Nephron (organoid): ENCODE results near the gene ADD1.

Experiments
- H3K27ac Mint-ChIP-seq, 3 experiments: 2 replicates each; pipeline ENCODE4 v1.8.0; 2020; ENCODE audit warnings: mixed read lengths in 3 of 3, mild to moderate bottlenecking in 2 of 3, moderate library complexity in 1 of 3
- H3K27me3 Mint-ChIP-seq: 2 replicates; pipeline ENCODE4 v1.8.0; 2021; ENCODE audit warnings: low read depth, mild to moderate bottlenecking, moderate library complexity, mixed read lengths
- H3K36me3 Mint-ChIP-seq: 2 replicates; pipeline ENCODE4 v1.8.0; 2020; ENCODE audit warnings: low read depth, mixed read lengths
- H3K4me1 Mint-ChIP-seq: 2 replicates; pipeline ENCODE4 v1.8.0; 2020; ENCODE audit warnings: mixed read lengths
- H3K4me3 Mint-ChIP-seq, 3 experiments: 2 replicates each; pipeline ENCODE4 v1.8.0; 2020; ENCODE audit warnings: mild to moderate bottlenecking in 3 of 3, mixed read lengths in 3 of 3, moderate library complexity in 2 of 3
- H3K9me3 Mint-ChIP-seq: 2 replicates; pipeline ENCODE4 v1.8.0; 2020; ENCODE audit warnings: mixed read lengths
- TF ChIP-seq, protein P1 (sequence below), 3 experiments: fragments of 200-600 bp; sonication (generic); IDR thresholded peaks; one replicate each; pipeline ENCODE4 v1.5.0; 2021; ENCODE audit warnings: antibody characterized with exemption in 3 of 3; ENCODE audit not compliant: unreplicated experiment in 3 of 3

ADD1 gene

DNA sequence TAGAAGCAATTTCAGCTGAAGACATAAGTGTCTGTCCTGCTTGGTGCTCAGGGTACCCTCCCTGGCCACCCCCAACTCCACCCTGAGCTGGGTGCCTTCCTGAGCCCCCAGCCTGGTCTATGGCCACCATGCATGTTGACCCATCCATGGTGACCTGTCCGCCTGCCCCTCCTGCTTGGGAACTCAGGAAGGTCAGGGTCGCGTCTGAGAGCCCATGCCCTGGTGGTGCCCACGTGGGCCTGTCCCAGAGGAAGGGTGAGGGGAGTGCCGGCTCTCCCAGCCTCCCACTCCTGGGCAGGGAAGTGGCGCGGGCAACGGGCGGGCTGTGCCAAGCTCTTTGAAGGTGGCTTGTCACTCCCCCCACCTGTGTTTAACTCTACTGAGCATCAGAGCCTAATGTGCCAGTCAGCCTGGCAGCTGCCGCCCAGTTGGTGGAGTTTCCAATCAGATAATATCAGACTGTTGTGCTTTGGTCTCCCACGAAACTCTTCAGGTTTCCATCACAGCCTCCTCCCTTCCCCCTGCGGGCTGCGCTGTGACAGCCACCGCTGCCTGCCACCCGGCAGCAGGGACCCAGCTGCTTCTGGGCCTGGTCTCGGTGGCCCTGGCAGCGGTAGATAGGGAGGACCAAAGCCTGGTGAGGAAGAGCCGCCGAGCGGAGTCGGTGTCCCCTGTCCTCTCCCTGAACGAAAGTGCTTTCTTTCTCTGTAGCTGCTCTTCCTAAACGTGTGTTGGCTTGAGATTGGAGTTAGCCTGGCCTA is 45.9 kb upstream of the ADD1 start:
- H3K4me3 Mint-ChIP-seq: peak overlapping the region in 2 of 3 experiments; percentile 67 to 71
- H3K4me1 Mint-ChIP-seq: peaks cover 41% of the 10 kb centered on the region
- H3K9me3 Mint-ChIP-seq: no peaks in the 10 kb centered on the region
- H3K36me3 Mint-ChIP-seq: no peaks in the 10 kb centered on the region
- TF ChIP-seq, protein P1, sequence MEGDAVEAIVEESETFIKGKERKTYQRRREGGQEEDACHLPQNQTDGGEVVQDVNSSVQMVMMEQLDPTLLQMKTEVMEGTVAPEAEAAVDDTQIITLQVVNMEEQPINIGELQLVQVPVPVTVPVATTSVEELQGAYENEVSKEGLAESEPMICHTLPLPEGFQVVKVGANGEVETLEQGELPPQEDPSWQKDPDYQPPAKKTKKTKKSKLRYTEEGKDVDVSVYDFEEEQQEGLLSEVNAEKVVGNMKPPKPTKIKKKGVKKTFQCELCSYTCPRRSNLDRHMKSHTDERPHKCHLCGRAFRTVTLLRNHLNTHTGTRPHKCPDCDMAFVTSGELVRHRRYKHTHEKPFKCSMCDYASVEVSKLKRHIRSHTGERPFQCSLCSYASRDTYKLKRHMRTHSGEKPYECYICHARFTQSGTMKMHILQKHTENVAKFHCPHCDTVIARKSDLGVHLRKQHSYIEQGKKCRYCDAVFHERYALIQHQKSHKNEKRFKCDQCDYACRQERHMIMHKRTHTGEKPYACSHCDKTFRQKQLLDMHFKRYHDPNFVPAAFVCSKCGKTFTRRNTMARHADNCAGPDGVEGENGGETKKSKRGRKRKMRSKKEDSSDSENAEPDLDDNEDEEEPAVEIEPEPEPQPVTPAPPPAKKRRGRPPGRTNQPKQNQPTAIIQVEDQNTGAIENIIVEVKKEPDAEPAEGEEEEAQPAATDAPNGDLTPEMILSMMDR (IDR thresholded peaks at IDR 0.05; ENCODE audit: unreplicated experiment in 3 of 3): no peak
- H3K27me3 Mint-ChIP-seq: peaks cover 3% of the 10 kb centered on the region
- peak overlapping the region; percentile 85 to 98 (median 97) for H3K27ac Mint-ChIP-seq

DNA sequence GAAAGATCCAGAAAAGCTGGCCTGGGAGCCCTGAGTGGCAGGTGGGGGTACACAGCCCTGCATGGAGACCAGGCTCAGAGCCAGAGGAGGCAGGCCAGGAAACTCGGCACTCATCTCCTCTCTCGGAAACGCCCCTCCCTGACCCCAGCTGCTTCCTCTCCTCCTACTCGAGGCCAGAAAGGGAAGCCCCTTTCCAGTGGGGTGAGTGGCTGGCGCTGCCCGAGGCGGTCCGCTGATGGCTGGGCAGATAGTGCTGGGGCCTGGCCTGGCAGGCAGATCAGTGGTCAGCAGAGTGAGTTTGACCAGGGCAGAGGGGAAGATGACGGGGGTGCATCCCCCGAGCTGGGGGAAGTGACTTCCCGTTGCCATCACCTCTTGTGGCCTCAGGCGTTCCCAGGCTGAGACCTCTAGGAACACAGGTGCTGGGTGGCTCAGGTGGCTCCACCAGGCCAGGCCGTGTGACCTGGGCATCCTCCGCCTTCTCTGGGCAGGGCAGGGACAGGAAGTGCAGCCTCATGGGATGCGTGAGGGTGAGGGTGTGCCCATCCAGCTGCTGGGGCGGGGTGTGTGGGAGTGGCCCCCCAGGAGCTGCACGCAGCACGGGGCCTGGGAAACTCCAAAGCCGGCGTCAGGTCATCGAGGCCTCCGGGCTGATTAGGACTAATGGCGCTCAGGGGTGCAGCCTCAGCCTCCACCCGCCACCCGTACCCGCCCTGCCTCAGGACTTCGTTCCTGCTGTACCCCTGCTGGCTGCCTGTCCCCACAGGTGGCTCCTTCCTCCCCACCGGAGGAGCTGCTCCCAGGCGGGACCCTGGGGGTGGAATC is 45.0 kb upstream of the ADD1 start:
- TF ChIP-seq, protein P1 (IDR thresholded peaks at IDR 0.05; ENCODE audit: unreplicated experiment in 3 of 3): no peak
- H3K9me3 Mint-ChIP-seq: no peaks in the 10 kb centered on the region
- no peaks in the 10 kb centered on the region for H3K36me3 Mint-ChIP-seq
- peaks cover 41% of the 10 kb centered on the region for H3K4me1 Mint-ChIP-seq
- H3K27me3 Mint-ChIP-seq: peaks cover 3% of the 10 kb centered on the region
- H3K4me3 Mint-ChIP-seq: peak overlapping the region in 2 of 3 experiments; percentile 67 to 71
- H3K27ac Mint-ChIP-seq: peak overlapping the region; percentile 85 to 98 (median 97)

DNA sequence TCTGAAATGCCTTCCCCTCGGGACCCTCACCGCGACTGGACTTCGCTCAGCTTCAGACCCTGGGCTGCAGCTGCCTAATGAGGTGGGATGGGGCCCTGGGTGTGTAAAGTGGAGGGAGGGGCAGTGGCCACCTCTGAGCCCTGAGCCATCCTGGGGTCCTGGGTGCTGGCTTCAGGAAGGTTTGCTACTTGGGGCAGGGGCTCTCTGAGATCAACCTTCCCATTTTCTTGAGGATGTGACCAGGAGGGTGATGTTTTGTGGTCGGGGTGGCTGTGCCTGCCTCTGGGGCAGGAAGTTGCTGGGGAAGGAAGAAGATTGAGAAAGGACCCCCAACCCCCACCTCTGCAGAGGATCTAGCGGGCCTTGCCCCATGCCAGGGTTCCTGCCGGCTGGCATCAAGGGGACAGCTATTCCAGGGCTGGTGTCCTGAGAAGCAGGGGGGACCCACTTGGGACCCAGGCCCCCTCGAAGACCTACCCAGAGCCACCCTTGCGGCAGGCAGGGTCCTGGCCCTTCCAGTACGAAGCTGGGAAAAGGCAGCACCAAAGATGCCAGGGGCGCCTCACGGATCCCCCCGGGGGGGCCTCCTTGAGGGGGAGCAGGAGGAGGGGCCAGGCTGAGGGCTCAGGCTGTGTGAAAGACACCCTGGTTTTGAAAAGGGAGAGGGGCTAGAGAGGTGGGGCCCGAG is 44.3 kb upstream of the ADD1 start:
- peak overlapping the region; percentile 90 to 98 (median 98) for H3K27ac Mint-ChIP-seq
- peak overlapping the region in 2 of 3 experiments; percentile 44 to 56 for H3K4me3 Mint-ChIP-seq
- peaks cover 3% of the 10 kb centered on the region for H3K27me3 Mint-ChIP-seq
- H3K9me3 Mint-ChIP-seq: no peaks in the 10 kb centered on the region
- H3K4me1 Mint-ChIP-seq: peaks cover 34% of the 10 kb centered on the region
- TF ChIP-seq, protein P1 (IDR thresholded peaks at IDR 0.05; ENCODE audit: unreplicated experiment in 3 of 3): no peak
- no peaks in the 10 kb centered on the region for H3K36me3 Mint-ChIP-seq

DNA sequence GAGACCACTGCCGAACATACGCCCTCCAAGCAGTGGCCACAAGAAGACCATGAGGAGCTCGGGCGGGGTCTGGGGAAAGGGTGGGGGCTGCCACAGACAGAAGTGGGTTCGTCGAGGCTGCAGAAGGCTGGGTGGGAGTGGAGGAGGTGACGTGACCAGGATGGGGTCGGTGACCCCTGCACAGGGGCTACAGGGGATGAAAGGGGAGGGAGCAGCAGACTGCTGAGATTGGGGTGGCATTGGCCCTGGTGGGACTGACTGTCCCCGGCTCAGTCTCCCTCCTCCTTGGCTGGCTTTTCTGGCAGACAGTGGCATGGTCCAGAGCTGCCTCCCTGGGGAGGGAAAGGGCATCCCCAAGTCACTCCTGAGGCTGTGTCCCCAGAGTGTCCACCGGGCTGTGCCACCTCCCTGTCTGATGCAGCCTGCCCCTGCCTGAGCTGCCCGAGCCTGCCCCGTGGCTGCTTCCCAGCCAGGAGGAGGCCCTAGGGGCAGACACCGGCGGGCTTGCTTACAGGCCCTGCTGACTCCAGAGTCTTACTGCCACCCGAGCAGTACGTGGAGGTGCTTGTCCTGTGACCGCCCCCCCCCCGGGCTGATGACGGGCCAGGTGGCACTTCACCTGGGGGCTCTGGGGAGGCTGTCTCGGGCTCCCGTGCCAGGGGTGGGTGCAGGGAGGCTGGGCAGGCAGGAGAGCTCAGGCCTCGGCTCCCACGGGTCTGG is 43.5 kb upstream of the ADD1 start:
- Mint-ChIP-seq H3K9me3 (no peaks in the 10 kb centered on the region), H3K27ac (peak overlapping the region; percentile 98 to 99 (median 99)), H3K4me3 (peak overlapping the region in 2 of 3 experiments; percentile 73 to 76), H3K27me3 (peaks cover 3% of the 10 kb centered on the region), H3K36me3 (no peaks in the 10 kb centered on the region), H3K4me1 (peaks cover 27% of the 10 kb centered on the region)
- TF ChIP-seq, protein P1 (IDR thresholded peaks at IDR 0.05; ENCODE audit: unreplicated experiment in 3 of 3): no peak
